Activated naive CD4-positive, alpha-beta T cell treated with anti-CD3 and anti-CD28 coated beads for 36 hours (primary cell): ENCODE measurements around the gene GALNT10. TPM values are rescaled to one million over a fixed set of nuclear protein-coding genes. Genes with fewer than 3 reads are reported as not detected.

Experiments
- CTCF ChIA-PET: fragments of 350-600 bp; sonication (Branson Sonifier 250); formaldehyde crosslinking; loops from one replicate; lab custom pipeline; 2021; ENCODE audit warnings: antibody characterized with exemption; lab: Charles Lee
- DNase-seq: peaks from one replicate; pipeline ENCODE4 v3.0.0-alpha.2; 2020
- H3K27ac Mint-ChIP-seq: one replicate; pipeline ENCODE4 v1.8.0; 2021; ENCODE audit warnings: mild to moderate bottlenecking, mixed read lengths
- H3K27me3 Mint-ChIP-seq: one replicate; pipeline ENCODE4 v1.8.0; 2021; ENCODE audit warnings: low read depth, mixed read lengths
- H3K36me3 Mint-ChIP-seq: one replicate; pipeline ENCODE4 v1.8.0; 2021; ENCODE audit warnings: low read depth, mixed read lengths
- H3K4me1 Mint-ChIP-seq: one replicate; pipeline ENCODE4 v1.8.0; 2021; ENCODE audit warnings: low read depth, mixed read lengths
- H3K4me3 Mint-ChIP-seq: one replicate; pipeline ENCODE4 v1.8.0; 2021; ENCODE audit warnings: mild to moderate bottlenecking, moderate library complexity, mixed read lengths
- H3K9me3 Mint-ChIP-seq: one replicate; pipeline ENCODE4 v1.8.0; 2021; ENCODE audit warnings: mixed read lengths
- intact Hi-C: fragments of 100-400 bp; cut with micrococcal nuclease; formaldehyde crosslinking; loops from one replicate; pipeline ENCODE4 v1.15.1; 2023
- total RNA-seq, 2 experiments: library from RNA; stranded (reverse); gene quantifications; one replicate each; pipeline ENCODE4 v1.2.3, GENCODE V29; 2021

The GALNT10 gene
- total RNA-seq, 2 experiments from 2014 or later, result 41.2 to 42.8 TPM

DNA sequence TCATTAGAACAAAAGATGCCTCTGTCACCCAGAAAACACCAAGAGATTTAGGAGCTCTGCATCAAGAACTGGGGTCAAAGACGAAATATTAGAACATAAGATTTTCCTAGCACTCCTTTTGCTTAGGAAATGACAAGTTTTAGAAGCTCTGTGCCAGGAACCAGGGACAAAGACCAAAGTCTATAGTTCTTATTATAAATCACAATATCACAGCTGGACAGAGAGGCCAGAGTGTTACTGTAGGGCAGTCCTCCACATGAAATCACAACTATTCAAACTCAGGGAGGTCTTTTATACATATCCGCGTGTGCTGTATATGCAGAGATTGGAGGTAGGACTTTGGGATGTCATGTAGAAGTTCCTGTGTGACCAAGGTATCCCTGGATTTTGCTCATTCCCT, 138.5 kb downstream of the GALNT10 start:
- H3K36me3 Mint-ChIP-seq, result peaks cover 8% of the 10 kb centered on the region
- H3K4me3 Mint-ChIP-seq, result no peak overlapping the region
- no peaks in the 10 kb centered on the region for H3K9me3 Mint-ChIP-seq
- no peak overlapping the region for H3K27ac Mint-ChIP-seq
- CTCF ChIA-PET, result interaction anchor here (0.6 kb wide), 1 partner anchor 692 kb away, joined by 3 read pairs; no protein-coding TSS in a partner anchor
- H3K27me3 Mint-ChIP-seq, result no peaks in the 10 kb centered on the region
- DNase-seq, result no peak
- no peaks in the 10 kb centered on the region for H3K4me1 Mint-ChIP-seq
- intact Hi-C loops, result no loop called here

DNA sequence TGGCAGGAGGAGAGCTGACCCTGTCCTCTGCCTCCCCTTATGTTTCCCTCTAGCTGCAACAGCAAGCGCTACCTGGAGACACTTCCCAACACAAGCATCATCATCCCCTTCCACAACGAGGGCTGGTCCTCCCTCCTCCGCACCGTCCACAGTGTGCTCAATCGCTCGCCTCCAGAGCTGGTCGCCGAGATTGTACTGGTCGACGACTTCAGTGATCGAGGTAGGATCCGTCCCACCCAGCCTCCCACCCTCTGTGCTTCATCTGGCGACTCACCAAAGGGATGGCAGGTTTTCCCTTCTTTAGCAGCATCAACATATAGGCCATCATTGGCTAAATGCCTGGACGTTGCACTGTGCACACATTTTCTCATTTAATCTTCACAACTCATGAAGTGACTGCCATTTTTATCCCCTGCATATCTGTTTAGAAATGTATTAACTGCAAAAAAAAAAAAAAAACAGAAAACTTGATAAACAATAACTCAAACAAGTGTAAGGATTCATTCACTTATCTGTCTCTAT, 139.0 kb downstream of the GALNT10 start:
- peaks cover 10% of the 10 kb centered on the region for H3K36me3 Mint-ChIP-seq
- no peak overlapping the region for H3K27ac Mint-ChIP-seq
- no peaks in the 10 kb centered on the region for H3K4me1 Mint-ChIP-seq
- DNase-seq, result no peak
- CTCF ChIA-PET, result no interaction called here
- H3K4me3 Mint-ChIP-seq, result no peak overlapping the region
- H3K9me3 Mint-ChIP-seq, result no peaks in the 10 kb centered on the region
- H3K27me3 Mint-ChIP-seq, result no peaks in the 10 kb centered on the region
- intact Hi-C loops, result no loop called here

DNA sequence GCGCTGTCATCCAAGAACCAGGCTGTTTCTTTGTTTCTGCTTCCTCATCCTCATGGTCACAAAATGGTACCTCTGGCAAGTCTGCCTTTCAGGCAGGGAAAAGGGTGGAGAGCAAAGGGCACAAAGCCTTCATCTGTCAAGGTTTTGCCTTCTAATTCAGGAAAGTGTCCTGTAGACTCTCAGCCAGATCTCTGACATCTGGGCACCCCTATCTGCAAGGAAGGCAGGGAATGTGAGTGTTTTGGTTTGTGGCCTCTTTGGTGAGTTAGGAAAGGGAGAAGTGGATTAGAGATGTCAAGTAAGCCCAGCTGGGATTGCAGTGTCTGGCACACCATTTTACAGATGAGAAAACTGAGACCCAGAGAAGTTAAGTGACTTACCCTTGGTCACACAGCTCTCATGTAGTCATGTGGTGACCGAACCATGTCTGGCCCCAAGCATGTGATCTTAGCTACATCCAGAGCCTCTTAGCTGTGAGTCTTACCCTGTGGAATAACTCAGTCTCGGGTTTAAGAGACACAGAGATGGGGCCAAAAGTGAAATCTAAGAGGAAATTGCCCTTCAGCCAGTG, 139.6 kb downstream of the GALNT10 start:
- no peaks in the 10 kb centered on the region for H3K4me1 Mint-ChIP-seq
- no peak overlapping the region for H3K27ac Mint-ChIP-seq
- peaks cover 16% of the 10 kb centered on the region for H3K36me3 Mint-ChIP-seq
- no peak overlapping the region for H3K4me3 Mint-ChIP-seq
- intact Hi-C loops, result no loop called here
- DNase-seq, result no peak
- H3K27me3 Mint-ChIP-seq, result no peaks in the 10 kb centered on the region
- CTCF ChIA-PET, result interaction anchor here (0.6 kb wide), 1 partner anchor 20 kb away, joined by 3 read pairs; no protein-coding TSS in a partner anchor
- no peaks in the 10 kb centered on the region for H3K9me3 Mint-ChIP-seq

DNA sequence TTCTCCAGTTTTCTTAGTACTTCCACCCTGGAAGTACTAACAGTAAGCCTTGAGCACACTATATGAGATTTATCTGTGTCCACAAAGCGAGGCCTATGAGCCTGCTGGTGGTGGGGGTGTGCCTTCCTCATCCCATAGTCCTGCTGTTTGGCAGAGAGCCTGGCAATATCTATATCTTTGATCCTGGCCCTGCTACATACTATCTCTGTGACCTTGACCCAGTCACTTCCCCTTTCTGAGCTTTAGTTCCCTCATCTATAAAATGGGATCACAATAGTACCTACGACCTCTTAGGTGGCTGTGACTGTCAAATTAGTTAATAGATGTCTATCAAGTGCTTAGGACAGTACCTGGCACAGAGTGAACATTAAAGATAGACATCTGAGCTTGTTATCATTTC, 140.7 kb downstream of the GALNT10 start:
- Mint-ChIP-seq H3K36me3 (peaks cover 17% of the 10 kb centered on the region), H3K27me3 (no peaks in the 10 kb centered on the region), H3K9me3 (no peaks in the 10 kb centered on the region), H3K27ac (no peak overlapping the region), H3K4me3 (no peak overlapping the region), H3K4me1 (no peaks in the 10 kb centered on the region)
- CTCF ChIA-PET, result no interaction called here
- intact Hi-C loops, result no loop called here
- no peak for DNase-seq

DNA sequence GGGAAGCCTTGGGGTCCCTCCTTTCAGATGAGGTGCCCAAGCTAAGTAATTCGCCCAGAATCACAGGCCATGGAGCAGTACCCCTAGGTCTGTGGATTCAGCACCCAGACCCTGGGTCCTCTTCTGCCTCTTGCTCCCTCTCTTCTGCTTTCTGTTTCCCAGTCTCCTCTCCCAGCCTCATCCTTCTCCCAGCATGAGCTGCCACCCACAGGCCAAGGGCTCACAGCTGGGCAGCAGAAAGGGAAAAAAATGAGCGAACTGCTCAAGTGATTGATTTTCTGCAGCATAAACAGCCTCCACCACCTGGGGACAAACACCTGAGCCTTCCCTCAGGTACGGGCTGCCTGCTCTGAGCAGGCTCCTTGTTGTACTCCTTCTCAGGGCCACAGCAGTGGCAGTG, 141.4 kb downstream of the GALNT10 start:
- Mint-ChIP-seq H3K4me1 (no peaks in the 10 kb centered on the region), H3K36me3 (peaks cover 17% of the 10 kb centered on the region), H3K9me3 (no peaks in the 10 kb centered on the region), H3K4me3 (no peak overlapping the region), H3K27me3 (no peaks in the 10 kb centered on the region), H3K27ac (no peak overlapping the region)
- CTCF ChIA-PET, result no interaction called here
- intact Hi-C loops, result no loop called here
- DNase-seq, result no peak

DNA sequence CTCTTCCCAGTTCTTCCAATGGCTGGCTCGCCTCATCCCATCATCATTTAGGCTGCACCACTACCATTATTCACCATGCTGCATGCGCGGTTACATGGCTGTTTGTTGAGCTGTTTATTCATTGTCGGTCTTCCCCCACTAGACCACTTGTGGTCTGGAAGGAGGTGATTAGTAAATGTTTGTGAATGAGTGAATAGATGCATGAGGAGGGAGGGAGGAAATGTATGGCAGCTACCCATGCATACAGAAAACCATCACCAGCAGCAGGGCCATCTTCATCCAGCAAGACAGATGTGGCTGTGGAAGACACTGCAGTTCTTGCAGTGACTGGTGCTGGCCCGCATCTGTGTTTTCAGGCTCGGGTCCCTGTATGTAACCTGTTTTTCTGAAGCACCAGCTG, 141.9 kb downstream of the GALNT10 start:
- DNase-seq, result no peak
- Mint-ChIP-seq H3K9me3 (no peaks in the 10 kb centered on the region), H3K27ac (no peak overlapping the region), H3K4me1 (no peaks in the 10 kb centered on the region), H3K4me3 (no peak overlapping the region), H3K27me3 (no peaks in the 10 kb centered on the region), H3K36me3 (peaks cover 21% of the 10 kb centered on the region)
- intact Hi-C loops, result no loop called here
- CTCF ChIA-PET, result no interaction called here

DNA sequence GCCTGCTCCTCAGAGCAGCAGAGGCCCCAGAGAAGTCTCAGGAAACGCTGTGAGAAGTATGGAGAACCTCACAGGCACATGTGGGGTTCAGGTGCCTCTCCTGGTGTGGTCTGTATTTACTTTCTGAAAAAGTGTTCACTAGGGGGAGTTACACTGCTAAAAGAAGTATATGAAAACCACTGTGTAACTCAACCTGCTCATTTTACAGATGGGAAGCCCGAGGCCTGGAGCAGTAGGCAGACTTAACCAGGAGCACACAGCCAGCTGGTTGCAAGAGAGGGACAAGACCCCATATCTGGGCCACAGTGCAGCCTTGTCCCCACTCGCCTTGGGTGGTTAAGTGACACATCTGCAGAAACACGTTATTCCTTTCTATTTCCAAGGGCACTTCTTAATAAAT, 142.5 kb downstream of the GALNT10 start:
- Mint-ChIP-seq H3K9me3 (no peaks in the 10 kb centered on the region), H3K4me3 (no peak overlapping the region), H3K27ac (no peak overlapping the region), H3K27me3 (no peaks in the 10 kb centered on the region), H3K4me1 (no peaks in the 10 kb centered on the region), H3K36me3 (peaks cover 27% of the 10 kb centered on the region)
- CTCF ChIA-PET, result no interaction called here
- DNase-seq, result no peak
- intact Hi-C loops, result no loop called here

DNA sequence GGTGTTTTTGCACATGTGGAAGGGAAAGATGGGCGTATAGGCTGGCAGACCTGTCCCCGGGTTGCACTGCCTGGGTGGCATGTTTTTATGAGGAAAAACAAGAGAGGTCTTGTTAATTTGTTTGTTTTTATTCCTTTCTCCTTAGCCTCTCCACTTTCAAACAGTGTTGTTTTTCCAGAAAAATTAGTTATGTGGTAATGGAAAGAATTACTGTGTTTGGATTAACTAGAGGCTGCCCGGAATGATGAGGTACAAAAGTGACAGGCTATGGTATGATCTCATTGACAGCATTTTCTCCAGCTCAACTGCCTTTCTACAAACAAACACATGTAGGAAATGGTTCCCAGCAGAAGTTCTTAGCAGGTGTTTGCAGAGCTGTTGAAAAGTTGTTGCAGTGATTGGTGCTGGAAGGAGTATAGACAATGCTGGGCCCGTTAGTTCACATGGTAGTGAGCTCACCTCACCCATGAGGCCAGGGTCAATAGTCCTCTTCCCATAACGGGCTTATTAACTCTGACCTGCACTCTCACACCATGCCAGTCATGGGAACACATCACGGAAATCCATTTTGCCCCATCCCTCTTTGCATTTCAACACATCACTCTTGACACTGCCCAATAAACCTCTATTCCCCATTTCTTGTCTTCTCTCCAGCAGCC, 144.0 kb downstream of the GALNT10 start:
- no peak for DNase-seq
- intact Hi-C loops, result no loop called here
- H3K27ac Mint-ChIP-seq, result no peak overlapping the region
- peaks cover 30% of the 10 kb centered on the region for H3K36me3 Mint-ChIP-seq
- CTCF ChIA-PET, result interaction anchor here (0.6 to 0.8 kb wide), 2 partner anchors 16 to 619 kb away, joined by 3 to 6 read pairs; no protein-coding TSS in a partner anchor
- no peaks in the 10 kb centered on the region for H3K27me3 Mint-ChIP-seq
- no peaks in the 10 kb centered on the region for H3K4me1 Mint-ChIP-seq
- H3K9me3 Mint-ChIP-seq, result no peaks in the 10 kb centered on the region
- H3K4me3 Mint-ChIP-seq, result no peak overlapping the region

DNA sequence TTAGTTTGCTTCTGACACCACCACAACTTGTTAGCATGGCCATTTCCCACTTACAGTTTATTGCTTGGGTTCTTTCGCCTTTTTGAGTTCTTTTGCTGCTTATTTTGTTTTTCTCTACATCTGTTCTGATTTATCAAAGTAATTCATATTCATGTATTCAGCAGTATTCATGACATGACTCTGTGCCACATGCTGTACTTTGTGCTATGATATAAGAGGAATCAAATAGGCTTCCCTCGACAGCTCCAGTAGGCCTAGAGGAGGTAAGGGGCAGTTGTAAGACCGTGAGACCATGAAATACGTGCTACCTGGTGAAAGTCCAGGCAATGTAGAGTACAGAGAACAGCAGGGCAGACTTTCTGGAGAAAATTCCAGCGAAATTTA, 144.5 kb downstream of the GALNT10 start:
- Mint-ChIP-seq H3K27me3 (no peaks in the 10 kb centered on the region), H3K4me3 (no peak overlapping the region), H3K9me3 (no peaks in the 10 kb centered on the region), H3K27ac (no peak overlapping the region), H3K36me3 (peaks cover 30% of the 10 kb centered on the region), H3K4me1 (no peaks in the 10 kb centered on the region)
- CTCF ChIA-PET, result no interaction called here
- intact Hi-C loops, result no loop called here
- no peak for DNase-seq

DNA sequence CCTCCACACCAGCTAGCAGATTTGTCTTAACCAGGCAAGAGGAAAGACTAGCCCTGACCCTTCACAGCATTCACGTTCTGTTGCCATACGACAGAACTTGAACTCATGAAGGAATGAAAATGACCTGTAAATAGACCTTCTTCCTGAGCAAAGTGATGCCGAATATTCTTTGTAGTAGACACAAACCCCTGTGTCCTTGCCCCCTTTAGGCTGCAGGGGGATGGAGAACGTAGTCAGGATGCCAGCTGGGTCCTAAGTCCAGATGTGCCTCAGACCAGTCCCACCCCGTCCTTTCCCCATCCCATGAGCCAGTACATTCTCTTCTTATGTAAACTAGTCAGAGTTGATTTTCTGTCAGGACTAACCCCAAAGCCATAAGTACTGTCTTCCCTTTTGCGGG, 151.1 kb downstream of the GALNT10 start:
- Mint-ChIP-seq H3K4me1 (peaks cover 4% of the 10 kb centered on the region), H3K4me3 (no peak overlapping the region), H3K27ac (no peak overlapping the region), H3K36me3 (peaks cover 12% of the 10 kb centered on the region), H3K27me3 (no peaks in the 10 kb centered on the region), H3K9me3 (no peaks in the 10 kb centered on the region)
- intact Hi-C loops, result no loop called here
- CTCF ChIA-PET, result no interaction called here
- DNase-seq, result no peak

DNA sequence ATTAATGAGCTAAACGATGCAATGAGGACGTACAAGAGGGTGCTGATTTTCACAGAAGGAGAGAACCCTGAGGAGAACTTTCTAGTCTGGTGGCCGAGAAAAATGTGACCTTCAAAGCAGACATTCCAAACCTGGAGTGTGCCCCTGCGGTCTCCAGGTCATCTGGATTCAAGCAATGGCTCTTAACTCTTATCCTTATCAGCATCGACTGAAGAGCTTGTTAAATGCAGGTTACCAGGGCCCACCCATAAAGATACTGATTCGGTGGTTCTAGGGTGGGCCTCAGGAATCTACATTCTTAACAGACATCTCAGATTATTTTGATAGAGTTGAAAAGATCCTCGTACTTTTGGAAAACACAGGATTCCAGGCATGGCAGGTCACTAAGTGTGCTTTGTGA, 151.7 kb downstream of the GALNT10 start:
- peaks cover 11% of the 10 kb centered on the region for H3K36me3 Mint-ChIP-seq
- H3K4me1 Mint-ChIP-seq, result peaks cover 4% of the 10 kb centered on the region
- H3K9me3 Mint-ChIP-seq, result no peaks in the 10 kb centered on the region
- DNase-seq, result no peak
- no peak overlapping the region for H3K4me3 Mint-ChIP-seq
- CTCF ChIA-PET, result no interaction called here
- H3K27me3 Mint-ChIP-seq, result no peaks in the 10 kb centered on the region
- H3K27ac Mint-ChIP-seq, result no peak overlapping the region
- intact Hi-C loops, result no loop called here

DNA sequence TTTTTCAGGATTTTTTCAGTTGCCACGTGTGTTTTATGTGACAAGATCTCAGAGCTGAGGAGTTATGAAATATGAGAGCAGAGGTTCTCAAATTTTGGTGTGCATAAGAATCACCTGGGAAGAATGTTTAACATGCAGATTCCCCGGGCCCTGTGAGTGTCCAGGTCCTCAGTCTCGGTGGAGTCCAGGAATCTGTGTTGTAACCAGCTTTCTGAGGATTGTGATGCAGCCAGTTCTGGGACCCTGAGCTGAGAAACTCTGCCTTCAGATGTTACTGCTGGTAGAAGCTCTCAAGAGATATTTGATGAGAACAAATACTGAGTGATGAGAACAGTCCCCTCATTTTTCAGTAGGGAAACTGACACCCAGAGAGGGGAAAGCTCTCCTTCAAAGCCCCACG, 152.4 kb downstream of the GALNT10 start:
- Mint-ChIP-seq H3K27ac (no peak overlapping the region), H3K9me3 (no peaks in the 10 kb centered on the region), H3K4me1 (peaks cover 4% of the 10 kb centered on the region), H3K36me3 (peaks cover 5% of the 10 kb centered on the region), H3K4me3 (no peak overlapping the region), H3K27me3 (no peaks in the 10 kb centered on the region)
- no peak for DNase-seq
- CTCF ChIA-PET, result no interaction called here
- intact Hi-C loops, result no loop called here

DNA sequence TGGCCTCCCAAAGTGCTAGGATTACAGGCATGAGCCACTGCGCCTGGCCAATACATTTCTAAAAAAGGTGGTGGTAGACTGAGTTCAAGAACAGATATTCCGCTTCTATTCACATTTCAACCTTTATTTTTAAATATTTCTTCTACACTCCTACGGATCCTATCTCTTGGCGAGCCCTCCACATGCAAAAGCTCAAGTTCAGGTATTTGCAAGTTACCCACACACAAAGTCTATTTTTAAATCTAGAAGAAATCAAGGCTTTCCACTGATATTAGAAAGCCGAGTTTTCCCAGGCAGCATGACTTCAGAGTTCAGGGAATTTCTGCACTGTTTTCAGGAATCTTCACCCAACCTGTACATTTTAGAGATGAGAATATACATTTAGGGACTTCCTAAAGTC, 153.9 kb downstream of the GALNT10 start:
- no peaks in the 10 kb centered on the region for H3K27me3 Mint-ChIP-seq
- H3K27ac Mint-ChIP-seq, result no peak overlapping the region
- no peak overlapping the region for H3K4me3 Mint-ChIP-seq
- CTCF ChIA-PET, result no interaction called here
- no peak for DNase-seq
- no peaks in the 10 kb centered on the region for H3K9me3 Mint-ChIP-seq
- intact Hi-C loops, result no loop called here
- H3K4me1 Mint-ChIP-seq, result peaks cover 4% of the 10 kb centered on the region
- H3K36me3 Mint-ChIP-seq, result peaks cover 1% of the 10 kb centered on the region
